Measurements from ENCODE around the gene POLRMT.
"Not testable (repeated sequence)": the region's sequence is repeated elsewhere in the genome, so short reads cannot be mapped to it uniquely, and the experiment has no call there.

Gene POLRMT

DNA sequence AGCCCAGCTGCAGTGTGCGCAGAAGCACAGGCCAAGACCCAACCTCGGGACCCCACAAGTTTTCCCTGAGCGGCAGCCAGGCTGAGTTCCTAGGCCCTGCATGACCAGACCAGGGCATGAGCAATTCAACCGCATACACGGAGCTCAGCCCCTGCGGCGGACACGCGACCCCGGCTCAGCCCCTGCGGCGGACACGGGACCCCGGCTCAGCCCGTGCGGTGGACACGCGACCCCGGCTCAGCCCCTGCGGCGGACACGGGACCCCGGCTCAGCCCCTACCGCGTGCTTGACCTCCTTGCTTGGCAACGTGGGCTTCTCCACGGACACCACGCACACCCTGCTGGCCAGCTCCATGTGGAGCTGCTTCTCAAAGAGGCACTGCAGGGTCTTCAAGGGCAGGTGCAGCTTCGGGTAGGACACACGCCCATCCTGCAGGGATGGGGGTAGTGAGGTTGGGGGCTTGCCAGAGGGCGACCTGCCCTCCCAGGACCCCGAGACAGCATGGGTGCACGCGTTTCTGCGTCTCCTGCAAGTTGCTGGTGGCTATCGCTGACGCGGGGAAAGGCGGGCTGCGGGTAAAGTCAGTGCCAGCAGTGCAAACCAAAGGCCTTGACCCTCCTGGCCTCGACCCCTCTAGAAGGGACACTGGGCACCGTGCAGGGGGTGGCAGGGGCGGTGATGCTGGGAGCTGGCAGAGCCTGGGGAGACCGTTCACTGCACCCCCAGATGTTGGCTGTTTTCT lies 10.0 kb downstream of the POLRMT start:
- Histone ChIP-seq H3K4me3 (replicated peaks; ENCODE audit: low read depth, low read length) (no peak overlapping the region), H3K36me3 (ENCODE audit: control insufficient read depth, insufficient read depth, low read length) (peaks cover 18% of the 10 kb centered on the region), H3K27me3 (replicated peaks; ENCODE audit: control insufficient read depth, insufficient read depth, low read length) (no peaks in the 10 kb centered on the region)
- TF ChIP-seq CTCF (IDR thresholded peaks at IDR 0.05; ENCODE audit: insufficient read depth, low read length, poor library complexity, severe bottlenecking), result no peak
- DNase-seq (ENCODE audit: extremely low read depth, insufficient read length), result no peak

DNA sequence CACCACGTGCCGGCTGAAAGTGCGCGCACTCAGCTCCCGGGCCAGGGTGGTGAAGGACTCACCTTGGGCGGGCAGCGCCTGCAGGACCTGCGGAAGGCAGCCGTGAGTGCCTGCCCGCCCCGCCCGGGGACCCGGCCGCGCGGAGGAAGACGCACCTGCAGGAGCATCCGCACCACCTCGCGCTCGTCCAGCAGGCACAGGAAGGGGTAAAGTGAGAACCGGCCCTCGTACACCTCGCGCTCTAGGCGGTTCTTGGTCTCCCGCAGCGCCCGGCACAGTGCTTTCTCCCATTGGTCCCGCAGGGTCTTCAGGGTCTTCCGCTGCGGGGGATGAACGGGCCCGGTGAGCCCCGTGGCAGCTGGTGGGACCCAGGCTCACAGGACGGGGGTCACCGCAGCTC lies 10.7 kb downstream of the POLRMT start:
- peaks cover 21% of the 10 kb centered on the region for H3K36me3 ChIP-seq (ENCODE audit: control insufficient read depth, insufficient read depth, low read length)

GRCh38 chr19:621819-622218 lies 11.5 kb downstream of the POLRMT start:
- TF ChIP-seq CTCF (IDR thresholded peaks at IDR 0.05; ENCODE audit: insufficient read depth, low read length, poor library complexity, severe bottlenecking), result no peak
- no peak for DNase-seq (ENCODE audit: extremely low read depth, insufficient read length)
- no peak overlapping the region for H3K4me3 ChIP-seq (replicated peaks; ENCODE audit: low read depth, low read length)
- H3K36me3 ChIP-seq (ENCODE audit: control insufficient read depth, insufficient read depth, low read length), result peaks cover 23% of the 10 kb centered on the region
- no peaks in the 10 kb centered on the region for H3K27me3 ChIP-seq (replicated peaks; ENCODE audit: control insufficient read depth, insufficient read depth, low read length)

More for the DNA sequence above, 10.7 kb downstream of the POLRMT start:
- H3K4me3 ChIP-seq (replicated peaks; ENCODE audit: low read depth, low read length), result no peak overlapping the region
- DNase-seq (ENCODE audit: extremely low read depth, insufficient read length), result no peak
- no peak for TF ChIP-seq CTCF (IDR thresholded peaks at IDR 0.05; ENCODE audit: insufficient read depth, low read length, poor library complexity, severe bottlenecking)
- H3K27me3 ChIP-seq (replicated peaks; ENCODE audit: control insufficient read depth, insufficient read depth, low read length), result no peaks in the 10 kb centered on the region

DNA sequence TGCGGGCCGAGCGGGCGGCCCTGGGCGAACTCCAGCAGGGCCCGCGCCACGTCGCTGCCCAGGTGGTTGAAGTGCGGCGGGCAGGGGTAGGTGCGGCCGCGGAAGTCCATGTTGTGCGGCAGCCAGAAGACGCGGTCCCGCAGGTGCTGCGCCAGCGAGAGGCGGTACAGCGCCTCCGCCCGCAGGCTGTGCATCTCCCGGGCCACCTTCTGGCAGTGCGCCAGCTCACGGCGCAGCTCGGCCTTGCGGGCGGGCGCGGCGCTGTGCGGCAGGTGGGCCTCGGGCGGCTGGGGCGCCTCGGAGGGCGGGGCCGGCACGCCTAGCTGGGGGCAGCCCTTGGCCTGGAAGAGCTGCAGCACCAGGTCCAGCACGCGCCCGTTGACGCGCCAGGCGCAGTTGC lies 12.1 kb downstream of the POLRMT start:
- not testable (repeated sequence) for H3K4me3 ChIP-seq (replicated peaks; ENCODE audit: low read depth, low read length); H3K27me3 ChIP-seq (replicated peaks; ENCODE audit: control insufficient read depth, insufficient read depth, low read length); DNase-seq (ENCODE audit: extremely low read depth, insufficient read length)
- H3K36me3 ChIP-seq (ENCODE audit: control insufficient read depth, insufficient read depth, low read length), result peaks cover 23% of the 10 kb centered on the region

GRCh38 chr19:620166-620862 lies 13.0 kb downstream of the POLRMT start:
- no peak for TF ChIP-seq CTCF (IDR thresholded peaks at IDR 0.05; ENCODE audit: insufficient read depth, low read length, poor library complexity, severe bottlenecking)
- no peak for DNase-seq (ENCODE audit: extremely low read depth, insufficient read length)
- peaks cover 23% of the 10 kb centered on the region for H3K36me3 ChIP-seq (ENCODE audit: control insufficient read depth, insufficient read depth, low read length)
- no peaks in the 10 kb centered on the region for H3K27me3 ChIP-seq (replicated peaks; ENCODE audit: control insufficient read depth, insufficient read depth, low read length)
- H3K4me3 ChIP-seq (replicated peaks; ENCODE audit: low read depth, low read length), result no peak overlapping the region

DNA sequence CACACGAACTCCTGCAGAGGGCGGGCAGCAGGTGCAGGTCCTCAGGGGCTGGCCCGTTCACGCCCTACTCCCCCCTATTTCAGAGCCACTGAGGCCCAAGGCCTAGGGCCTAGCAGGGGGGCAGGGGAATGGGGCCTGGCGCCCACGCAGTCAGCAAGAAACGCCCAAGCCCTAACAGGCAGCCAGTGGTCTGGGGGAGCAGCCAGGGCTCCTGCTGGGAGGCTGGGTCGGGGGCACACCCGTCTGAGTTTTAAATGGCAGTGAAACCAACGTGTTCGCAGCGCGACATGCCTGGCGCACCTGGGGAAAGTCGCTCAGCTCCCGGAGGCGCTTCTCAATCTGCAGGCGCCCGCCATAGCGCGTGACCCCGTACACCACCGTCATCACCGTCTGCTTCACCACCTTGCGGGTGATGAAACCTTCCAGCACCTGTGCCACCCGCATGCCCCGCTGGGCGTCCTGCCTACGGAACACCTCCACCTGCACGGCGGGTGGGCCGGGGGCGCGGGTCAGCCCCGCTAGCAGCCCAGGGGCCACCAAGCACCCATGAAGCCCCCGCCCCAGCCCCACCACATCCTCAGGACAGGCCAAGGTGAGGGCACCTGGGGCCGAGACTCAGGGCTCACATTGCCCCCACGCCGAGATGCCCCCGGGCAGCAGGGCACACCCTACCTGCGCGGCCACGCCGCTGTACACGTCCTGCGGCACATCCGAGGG lies 13.9 kb downstream of the POLRMT start:
- TF ChIP-seq CTCF (IDR thresholded peaks at IDR 0.05; ENCODE audit: insufficient read depth, low read length, poor library complexity, severe bottlenecking), result no peak
- DNase-seq (ENCODE audit: extremely low read depth, insufficient read length), result no peak
- H3K36me3 ChIP-seq (ENCODE audit: control insufficient read depth, insufficient read depth, low read length), result peaks cover 21% of the 10 kb centered on the region

More for the DNA sequence above, 13.9 kb downstream of the POLRMT start:
- H3K4me3 ChIP-seq (replicated peaks; ENCODE audit: low read depth, low read length), result no peak overlapping the region
- H3K27me3 ChIP-seq (replicated peaks; ENCODE audit: control insufficient read depth, insufficient read depth, low read length), result no peaks in the 10 kb centered on the region
